ENCODE measurements around the gene XKR3. TPM values are rescaled to one million over a fixed set of nuclear protein-coding genes. Genes with fewer than 3 reads are reported as not detected.

The XKR3 gene
- total and polyA plus RNA-seq, 12 donors: 0.16 TPM; not detected in 11

- no peak overlapping the region for H3K4me3 ChIP-seq
- peaks cover 0 to 9% of the 10 kb centered on the region in 2 donors for H3K4me1 ChIP-seq (replicated peaks in 1 of 2)
- no peaks in the 10 kb centered on the region for H3K9me3 ChIP-seq (replicated peaks in 1 of 3)
- DNase-seq: no peak
- no peak overlapping the region for H3K27ac ChIP-seq
- no peaks in the 10 kb centered on the region for H3K36me3 ChIP-seq (replicated peaks in 1 of 2)
- no peaks in the 10 kb centered on the region for H3K27me3 ChIP-seq
- intact Hi-C loops (cut with DNase I): no loop called here
- WGBS, 4 donors: 67 to 74% (median 71%) methylated on average over 4 of the region's 4 CpGs
- TF ChIP-seq CTCF (IDR thresholded peaks at IDR 0.05) (no peak), POLR2A (IDR thresholded peaks at IDR 0.05) (no peak)
Measured at GRCh38 chr22:16828876-16829275, 3.7 kb upstream of the XKR3 start.

GRCh38 chr22:16827506-16827905, 2.3 kb upstream of the XKR3 start:
- TF ChIP-seq POLR2A (IDR thresholded peaks at IDR 0.05) (no peak), CTCF (IDR thresholded peaks at IDR 0.05) (no peak)
- no peak for DNase-seq
- Histone ChIP-seq H3K4me1 (replicated peaks in 1 of 2) (peaks cover 0 to 9% of the 10 kb centered on the region in 2 donors), H3K27ac (no peak overlapping the region), H3K27me3 (no peaks in the 10 kb centered on the region), H3K4me3 (no peak overlapping the region), H3K9me3 (replicated peaks in 1 of 3) (no peaks in the 10 kb centered on the region), H3K36me3 (replicated peaks in 1 of 2) (no peaks in the 10 kb centered on the region)
- WGBS, 4 donors: 62 to 85% (median 74%) methylated on average over 1 of the region's 1 CpG
- intact Hi-C loops (cut with DNase I): no loop called here

- TF ChIP-seq CTCF (IDR thresholded peaks at IDR 0.05): no peak
- TF ChIP-seq POLR2A (IDR thresholded peaks at IDR 0.05): no peak
- H3K36me3 ChIP-seq (replicated peaks in 1 of 2): no peaks in the 10 kb centered on the region
Measured at GRCh38 chr22:16819249-16819648, 6.0 kb downstream of the XKR3 start.

GRCh38 chr22:16818538-16818937, 6.7 kb downstream of the XKR3 start:
- Histone ChIP-seq H3K4me3 (no peak overlapping the region), H3K36me3 (replicated peaks in 1 of 2) (no peaks in the 10 kb centered on the region), H3K27ac (no peak overlapping the region), H3K9me3 (replicated peaks in 1 of 3) (no peaks in the 10 kb centered on the region), H3K27me3 (no peaks in the 10 kb centered on the region), H3K4me1 (replicated peaks in 1 of 2) (no peaks in the 10 kb centered on the region)
- intact Hi-C loops (cut with DNase I): no loop called here
- TF ChIP-seq CTCF (IDR thresholded peaks at IDR 0.05) (no peak), POLR2A (IDR thresholded peaks at IDR 0.05) (no peak)
- DNase-seq: no peak
- 53 to 61% (median 55%) methylated on average over 2 of the region's 2 CpGs for WGBS, 4 donors

More at GRCh38 chr22:16819249-16819648, 6.0 kb downstream of the XKR3 start:
- intact Hi-C loops (cut with DNase I): no loop called here
- DNase-seq: no peak
- peaks cover 0 to under 1% of the 10 kb centered on the region in 2 donors for H3K4me1 ChIP-seq (replicated peaks in 1 of 2)
- H3K4me3 ChIP-seq: no peak overlapping the region
- no peak overlapping the region for H3K27ac ChIP-seq
- no peaks in the 10 kb centered on the region for H3K9me3 ChIP-seq (replicated peaks in 1 of 3)
- H3K27me3 ChIP-seq: no peaks in the 10 kb centered on the region
